ENCODE measurements around the gene CNOT9. TPM values are rescaled to one million over a fixed set of nuclear protein-coding genes. Genes with fewer than 3 reads are reported as not detected.

Gene CNOT9
- total RNA-seq, 2 donors from 2014 or later: 29.3 to 31.5 TPM

DNA sequence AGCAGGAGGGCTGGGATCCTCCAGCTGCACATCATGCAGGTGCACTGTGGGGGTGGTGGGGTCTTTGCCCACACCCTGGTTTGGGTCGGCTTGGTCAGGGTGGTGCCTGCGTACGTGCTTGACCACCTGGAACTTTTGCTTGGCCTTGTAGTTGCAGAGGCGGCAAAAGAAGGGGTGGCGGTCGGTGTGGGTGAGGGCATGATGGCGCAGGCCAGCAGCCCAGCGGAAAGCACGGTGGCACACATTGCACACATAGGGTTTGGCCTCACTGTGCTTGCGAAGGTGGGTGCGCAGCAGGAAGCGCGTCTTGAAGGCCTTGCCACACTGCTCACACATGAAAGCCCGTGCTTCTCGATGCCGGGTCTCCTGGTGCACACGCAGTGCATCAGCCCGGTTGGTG is 69.7 kb downstream of the CNOT9 start:
- intact Hi-C loops (cut with DNase I): no loop called here
- DNase-seq (ENCODE audit: low spot score): no peak

DNA sequence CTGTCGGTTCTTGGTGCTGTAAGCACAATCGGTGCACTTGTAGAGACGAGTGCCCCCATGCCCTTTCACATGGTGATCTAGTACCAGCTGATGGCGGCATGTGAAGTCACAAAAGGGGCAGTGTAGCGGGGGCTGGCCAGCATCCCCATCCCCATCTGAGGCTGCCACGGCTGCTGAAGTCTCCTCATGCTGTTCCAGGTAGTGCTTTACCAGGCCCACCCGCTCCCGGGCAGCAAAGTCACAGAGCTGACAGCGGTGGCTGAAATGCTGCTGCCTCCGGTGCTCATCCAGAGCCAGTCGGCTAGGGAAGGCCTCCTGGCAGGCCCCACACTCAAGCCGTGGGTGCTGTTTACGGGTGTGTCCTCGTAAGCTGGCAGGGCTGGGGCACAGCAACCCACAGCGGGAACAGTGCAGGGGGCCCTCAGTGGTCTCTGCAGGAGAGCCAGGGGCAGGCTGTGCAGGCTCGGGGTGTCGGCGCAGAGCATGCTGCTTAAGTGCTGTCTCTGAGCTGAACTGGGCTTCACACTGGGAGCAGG is 73.5 kb downstream of the CNOT9 start:
- DNase-seq (ENCODE audit: low spot score): peak; percentile 66
- intact Hi-C loops (cut with DNase I): loop anchor here in 1 of 2 donors (10.0 kb wide), 1 partner anchor 217 kb away; no protein-coding TSS in a partner anchor

GRCh38 chr2:218642786-218643185 is 74.1 kb downstream of the CNOT9 start:
- intact Hi-C loops (cut with DNase I): loop anchor here in 1 of 2 donors (10.0 kb wide), 1 partner anchor 218 kb away; no protein-coding TSS in a partner anchor
- no peak for DNase-seq (ENCODE audit: low spot score)

- intact Hi-C loops (cut with DNase I): loop anchor here in 1 of 2 donors (10.0 kb wide), 1 partner anchor 219 kb away; no protein-coding TSS in a partner anchor
- no peak for DNase-seq (ENCODE audit: low spot score)
These were observed 75.2 kb downstream of the CNOT9 start for GRCh38 chr2:218643751-218644310.

DNA sequence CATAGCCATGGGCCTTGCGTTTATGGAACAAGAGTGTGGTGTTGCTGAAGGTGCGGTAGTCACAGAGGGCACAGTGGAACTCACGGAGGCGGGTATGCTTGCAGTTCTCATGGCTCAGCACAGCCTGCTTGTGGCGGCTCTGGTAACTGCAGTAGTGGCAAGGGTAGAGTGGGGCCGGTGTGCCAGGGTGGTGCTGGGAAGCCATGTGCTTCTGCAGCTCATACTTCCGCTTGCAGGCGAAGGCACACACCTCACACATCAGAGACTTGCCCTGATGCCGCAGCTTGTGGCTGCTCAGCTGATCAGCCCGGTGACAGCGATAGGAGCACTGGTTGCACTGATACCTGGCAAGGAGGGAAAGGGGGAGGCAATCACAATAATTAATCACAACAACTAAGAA is 76.1 kb downstream of the CNOT9 start:
- intact Hi-C loops (cut with DNase I): loop anchor here in 1 of 2 donors (10.0 kb wide), 1 partner anchor 220 kb away; no protein-coding TSS in a partner anchor
- DNase-seq (ENCODE audit: low spot score): no peak

- DNase-seq (ENCODE audit: low spot score): no peak
- intact Hi-C loops (cut with DNase I): loop anchor here in 1 of 2 donors (10.0 kb wide), 1 partner anchor 220 kb away; no protein-coding TSS in a partner anchor
These were observed 76.5 kb downstream of the CNOT9 start for GRCh38 chr2:218645126-218645525.

Other genes with a start within 250 kb of the CNOT9 start
- not detected for gene CATIP, start 212.0 kb upstream of the CNOT9 start, total RNA-seq
- 10 to 100 TPM; 28.8 to 77.1 TPM for gene SLC11A1, start 186.6 kb upstream of the CNOT9 start, total RNA-seq
- gene CTDSP1, start 169.0 kb upstream of the CNOT9 start, total RNA-seq: 100 to 1,000 TPM; 112 to 142 TPM
- not detected for gene VIL1, start 149.7 kb upstream of the CNOT9 start, total RNA-seq
- gene USP37, start 488 bp upstream of the CNOT9 start, total RNA-seq: 10 to 100 TPM; 11.7 to 13.9 TPM
- 1 to 10 TPM; 1.0 to 1.9 TPM for gene PLCD4, start 39.1 kb downstream of the CNOT9 start, total RNA-seq
- gene ZNF142, start 90.8 kb downstream of the CNOT9 start, total RNA-seq: 10 to 100 TPM; 19.4 to 23.7 TPM
- gene BCS1L, start 90.8 kb downstream of the CNOT9 start, total RNA-seq: 10 to 100 TPM; 24.6 to 32.3 TPM
- 10 to 100 TPM; 21.2 to 24.3 TPM for gene RNF25, start 103.2 kb downstream of the CNOT9 start, total RNA-seq
- 10 to 100 TPM; 16.1 to 22.3 TPM for gene STK36, start 103.2 kb downstream of the CNOT9 start, total RNA-seq
- gene TTLL4, start 142.0 kb downstream of the CNOT9 start, total RNA-seq: 10 to 100 TPM; 14.6 to 17.5 TPM
- 10 to 100 TPM in 1 of 2 donors, 1 to 10 TPM in 1; 9.0 to 18.7 TPM for gene CYP27A1, start 213.3 kb downstream of the CNOT9 start, total RNA-seq

All from posterior vena cava (tissue), 2 donors.